Sigmoid colon (tissue), 3 donors: ENCODE measurements around the gene LDLRAD4.

Experiments used
- POLR2A ChIP-seq, 2 donors: fragments of 450-650 bp; IDR thresholded peaks; one replicate each; pipeline ENCODE4 v1.6.1; 2016; ENCODE audit warnings: antibody characterized with exemption in 2 of 2, mild to moderate bottlenecking in 2 of 2, moderate library complexity in 2 of 2
- TF ChIP-seq, protein P1 (sequence below), 4 experiments: fragments of 450-650 bp in 3 of 4; fragments of 200-600 bp in 1 of 4; IDR thresholded peaks; one replicate each; pipeline ENCODE4 v1.5.1; 2016 to 2019; ENCODE audit warnings: antibody characterized with exemption in 4 of 4, mild to moderate bottlenecking in 3 of 4, moderate library complexity in 2 of 4

- no peak for TF ChIP-seq POLR2A (IDR thresholded peaks at IDR 0.05)
- TF ChIP-seq, protein P1, sequence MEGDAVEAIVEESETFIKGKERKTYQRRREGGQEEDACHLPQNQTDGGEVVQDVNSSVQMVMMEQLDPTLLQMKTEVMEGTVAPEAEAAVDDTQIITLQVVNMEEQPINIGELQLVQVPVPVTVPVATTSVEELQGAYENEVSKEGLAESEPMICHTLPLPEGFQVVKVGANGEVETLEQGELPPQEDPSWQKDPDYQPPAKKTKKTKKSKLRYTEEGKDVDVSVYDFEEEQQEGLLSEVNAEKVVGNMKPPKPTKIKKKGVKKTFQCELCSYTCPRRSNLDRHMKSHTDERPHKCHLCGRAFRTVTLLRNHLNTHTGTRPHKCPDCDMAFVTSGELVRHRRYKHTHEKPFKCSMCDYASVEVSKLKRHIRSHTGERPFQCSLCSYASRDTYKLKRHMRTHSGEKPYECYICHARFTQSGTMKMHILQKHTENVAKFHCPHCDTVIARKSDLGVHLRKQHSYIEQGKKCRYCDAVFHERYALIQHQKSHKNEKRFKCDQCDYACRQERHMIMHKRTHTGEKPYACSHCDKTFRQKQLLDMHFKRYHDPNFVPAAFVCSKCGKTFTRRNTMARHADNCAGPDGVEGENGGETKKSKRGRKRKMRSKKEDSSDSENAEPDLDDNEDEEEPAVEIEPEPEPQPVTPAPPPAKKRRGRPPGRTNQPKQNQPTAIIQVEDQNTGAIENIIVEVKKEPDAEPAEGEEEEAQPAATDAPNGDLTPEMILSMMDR (IDR thresholded peaks at IDR 0.05), result no peak
Observed at GRCh38 chr18:13630716-13631268, 412.2 kb downstream of the LDLRAD4 start.
